MM.1S (cell line): ENCODE measurements around the gene CBFA2T2.
A peak's percentile ranks its signal among the peaks of the same experiment; 100 is the strongest.

ENCODE experiments used
- DNase-seq: peaks from one replicate; pipeline ENCODE4 v3.0.0-alpha.2; 2015
- H2AFZ ChIP-seq: fragments of 300-600 bp; sonication (generic); 2 replicates; pipeline ENCODE4 v1.6.0; 2016; ENCODE audit warnings: antibody characterized with exemption, low read length
- H3F3A ChIP-seq: fragments of 300-600 bp; sonication (generic); 2 replicates; pipeline ENCODE4 v1.6.1; 2016; ENCODE audit warnings: mild to moderate bottlenecking, antibody characterized with exemption, low read length, moderate library complexity, mixed read lengths; ENCODE audit not compliant: insufficient read depth
- H3K27ac ChIP-seq: fragments of 300-600 bp; sonication (generic); 2 replicates; pipeline ENCODE4 v1.5.1; 2016; ENCODE audit warnings: mild to moderate bottlenecking, low read length
- H3K27me3 ChIP-seq: fragments of 300-600 bp; sonication (generic); replicated peaks from 2 replicates; pipeline ENCODE4 v1.6.0; 2016; ENCODE audit warnings: low read length; ENCODE audit not compliant: insufficient read depth
- H3K36me3 ChIP-seq: fragments of 300-600 bp; sonication (generic); replicated peaks from 2 replicates; pipeline ENCODE4 v1.6.1; 2016; ENCODE audit warnings: mild to moderate bottlenecking, low read length, mixed read lengths; ENCODE audit not compliant: insufficient read depth
- H3K4me1 ChIP-seq: fragments of 300-600 bp; sonication (generic); 2 replicates; pipeline ENCODE4 v1.6.1; 2016; ENCODE audit warnings: low read length, mixed read lengths
- H3K4me2 ChIP-seq: fragments of 300-600 bp; sonication (generic); 2 replicates; pipeline ENCODE4 v1.6.0; 2016; ENCODE audit warnings: low read depth, low read length
- H3K4me3 ChIP-seq: fragments of 300-600 bp; sonication (generic); 2 replicates; pipeline ENCODE4 v1.5.1; 2016; ENCODE audit warnings: low read length, mixed read lengths
- H3K79me2 ChIP-seq: fragments of 300-600 bp; sonication (generic); 2 replicates; pipeline ENCODE4 v1.6.1; 2016; ENCODE audit warnings: mixed run types, low read length, mixed read lengths
- H3K9ac ChIP-seq: fragments of 300-600 bp; sonication (generic); 2 replicates; pipeline ENCODE4 v1.6.1; 2016; ENCODE audit warnings: low read length, mixed read lengths
- H3K9me2 ChIP-seq: fragments of 300-600 bp; sonication (generic); replicated peaks from 2 replicates; pipeline ENCODE4 v1.6.1; 2016; ENCODE audit warnings: mild to moderate bottlenecking, low read length, mixed read lengths; ENCODE audit not compliant: insufficient read depth
- H3K9me3 ChIP-seq: fragments of 300-600 bp; sonication (generic); replicated peaks from 2 replicates; pipeline ENCODE4 v1.6.1; 2016; ENCODE audit warnings: mild to moderate bottlenecking, low read length, mixed read lengths; ENCODE audit not compliant: insufficient read depth
- H4K20me1 ChIP-seq: fragments of 300-600 bp; sonication (generic); 2 replicates; pipeline ENCODE4 v1.6.1; 2016; ENCODE audit warnings: mild to moderate bottlenecking, low read length, moderate library complexity, mixed read lengths; ENCODE audit not compliant: insufficient read depth
- EZH2 ChIP-seq: fragments of 300-600 bp; sonication (generic); optimal IDR thresholded peaks from 2 replicates; pipeline ENCODE3; 2017; ENCODE audit warnings: low read depth, mild to moderate bottlenecking, antibody characterized with exemption, low read length, mixed read lengths
- EZH2phosphoT487 ChIP-seq: fragments of 300-600 bp; sonication (generic); IDR thresholded peaks from 2 replicates; pipeline ENCODE4 v1.6.1; 2018; ENCODE audit warnings: antibody characterized with exemption, low read length
- TF ChIP-seq, protein P1 (sequence below): fragments of 300-600 bp; sonication (generic); IDR thresholded peaks from 2 replicates; pipeline ENCODE4 v1.5.1; 2016; ENCODE audit warnings: antibody characterized with exemption, low read length, mixed read lengths

Gene CBFA2T2

DNA sequence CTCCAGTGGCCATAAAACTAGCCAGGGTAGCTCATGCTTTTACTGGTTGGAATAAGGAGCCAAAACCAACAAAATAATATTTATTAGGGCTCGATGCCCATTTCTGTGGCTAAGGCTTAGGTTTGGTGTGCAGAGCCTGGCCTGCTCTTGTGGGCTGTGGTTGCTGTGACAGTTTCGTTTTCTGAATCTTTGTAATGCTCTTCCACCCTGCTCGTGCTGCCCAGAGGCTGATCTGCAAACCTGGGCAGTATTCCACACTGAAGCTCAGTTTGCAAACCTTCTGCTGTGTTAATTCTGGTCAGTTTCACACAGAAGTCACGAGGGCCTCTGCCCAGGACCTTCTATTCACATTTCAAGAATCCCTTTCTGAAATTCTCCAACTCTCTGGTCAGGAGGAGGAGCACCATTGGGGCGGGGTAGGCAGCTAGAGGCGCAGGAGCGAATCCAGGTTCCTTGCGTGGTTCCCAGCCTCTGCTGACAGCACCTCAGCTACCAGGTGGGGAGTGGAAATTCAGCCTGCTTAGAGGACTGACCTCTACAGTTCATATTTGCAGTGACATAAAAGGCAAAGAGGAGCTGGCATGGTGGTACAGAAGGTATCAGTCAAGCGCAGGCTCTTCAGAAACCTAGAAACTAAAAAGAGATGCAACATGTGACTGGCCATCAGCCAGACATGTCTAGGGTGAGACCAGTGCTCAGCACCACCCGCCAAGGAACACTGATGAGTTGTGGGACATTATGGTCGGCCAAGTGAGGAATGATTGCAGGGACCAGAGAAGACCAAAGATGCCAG, 157.9 kb downstream of the CBFA2T2 start:
- Histone ChIP-seq H4K20me1 (no peaks in the 10 kb centered on the region), H3K9me2 (no peaks in the 10 kb centered on the region), H3K27me3 (no peaks in the 10 kb centered on the region), H3K27ac (peak overlapping the region; percentile 65; the same call in 1 of the 2 replicates), H2AFZ (no peak overlapping the region), H3K4me1 (peaks cover 24% of the 10 kb centered on the region), H3K9me3 (no peaks in the 10 kb centered on the region), H3K4me2 (peak overlapping the region; percentile 54), H3K36me3 (no peaks in the 10 kb centered on the region; the same call in 1 of the 2 replicates), H3F3A (peaks cover 24% of the 10 kb centered on the region), H3K79me2 (no peaks in the 10 kb centered on the region), H3K4me3 (no peak overlapping the region), H3K9ac (no peak overlapping the region; the same call in 1 of the 2 replicates)
- peak; percentile 86 for DNase-seq
- TF ChIP-seq, protein P1, sequence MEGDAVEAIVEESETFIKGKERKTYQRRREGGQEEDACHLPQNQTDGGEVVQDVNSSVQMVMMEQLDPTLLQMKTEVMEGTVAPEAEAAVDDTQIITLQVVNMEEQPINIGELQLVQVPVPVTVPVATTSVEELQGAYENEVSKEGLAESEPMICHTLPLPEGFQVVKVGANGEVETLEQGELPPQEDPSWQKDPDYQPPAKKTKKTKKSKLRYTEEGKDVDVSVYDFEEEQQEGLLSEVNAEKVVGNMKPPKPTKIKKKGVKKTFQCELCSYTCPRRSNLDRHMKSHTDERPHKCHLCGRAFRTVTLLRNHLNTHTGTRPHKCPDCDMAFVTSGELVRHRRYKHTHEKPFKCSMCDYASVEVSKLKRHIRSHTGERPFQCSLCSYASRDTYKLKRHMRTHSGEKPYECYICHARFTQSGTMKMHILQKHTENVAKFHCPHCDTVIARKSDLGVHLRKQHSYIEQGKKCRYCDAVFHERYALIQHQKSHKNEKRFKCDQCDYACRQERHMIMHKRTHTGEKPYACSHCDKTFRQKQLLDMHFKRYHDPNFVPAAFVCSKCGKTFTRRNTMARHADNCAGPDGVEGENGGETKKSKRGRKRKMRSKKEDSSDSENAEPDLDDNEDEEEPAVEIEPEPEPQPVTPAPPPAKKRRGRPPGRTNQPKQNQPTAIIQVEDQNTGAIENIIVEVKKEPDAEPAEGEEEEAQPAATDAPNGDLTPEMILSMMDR = 0 out of 2 replicates have a peak, but pooled peaks have one; percentile 13
- TF ChIP-seq EZH2phosphoT487 = no peak
- no peak for TF ChIP-seq EZH2

DNA sequence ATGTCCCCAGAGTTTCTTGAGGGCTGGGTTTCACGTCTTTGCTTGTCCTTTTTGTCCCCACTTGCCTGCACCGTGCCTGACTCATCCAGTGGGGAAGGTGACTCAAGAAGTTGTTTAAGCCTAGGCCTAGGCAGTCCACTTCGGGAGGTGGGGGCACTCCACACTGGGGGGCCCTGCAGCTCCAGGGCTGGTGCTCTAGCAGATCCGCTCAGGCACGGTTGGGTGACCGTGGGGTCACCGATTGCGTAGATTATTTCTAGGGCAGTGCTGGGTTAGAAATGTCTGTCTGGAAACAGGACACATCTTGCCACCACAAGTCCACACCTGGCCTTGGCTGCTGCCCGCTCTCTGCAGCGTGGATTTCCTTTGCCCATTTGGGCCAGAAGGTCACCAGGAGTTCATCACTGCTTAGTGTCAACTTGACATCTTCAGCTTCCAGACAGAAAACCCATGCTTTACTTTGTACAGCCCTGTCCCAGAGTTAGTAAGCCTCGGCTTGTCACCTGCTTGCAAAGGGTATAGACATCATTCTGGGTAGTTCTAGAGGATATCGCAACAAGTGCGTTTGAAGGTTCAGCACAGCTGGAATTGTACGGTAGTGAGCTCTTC, 158.6 kb downstream of the CBFA2T2 start:
- Histone ChIP-seq H3K27me3 (no peaks in the 10 kb centered on the region), H3K9me3 (no peaks in the 10 kb centered on the region), H3K4me3 (no peak overlapping the region), H2AFZ (no peak overlapping the region), H3K4me2 (peak overlapping the region; percentile 54; the same call in 1 of the 2 replicates), H3K27ac (peak overlapping the region; percentile 65; the same call in 1 of the 2 replicates), H3K9ac (no peak overlapping the region), H3K4me1 (peaks cover 24% of the 10 kb centered on the region), H3F3A (peaks cover 24% of the 10 kb centered on the region), H3K36me3 (no peaks in the 10 kb centered on the region; the same call in 1 of the 2 replicates), H3K79me2 (no peaks in the 10 kb centered on the region), H4K20me1 (no peaks in the 10 kb centered on the region), H3K9me2 (no peaks in the 10 kb centered on the region)
- DNase-seq = no peak
- TF ChIP-seq EZH2 (no peak), EZH2phosphoT487 (no peak)
- TF ChIP-seq, protein P1 = no peak

DNA sequence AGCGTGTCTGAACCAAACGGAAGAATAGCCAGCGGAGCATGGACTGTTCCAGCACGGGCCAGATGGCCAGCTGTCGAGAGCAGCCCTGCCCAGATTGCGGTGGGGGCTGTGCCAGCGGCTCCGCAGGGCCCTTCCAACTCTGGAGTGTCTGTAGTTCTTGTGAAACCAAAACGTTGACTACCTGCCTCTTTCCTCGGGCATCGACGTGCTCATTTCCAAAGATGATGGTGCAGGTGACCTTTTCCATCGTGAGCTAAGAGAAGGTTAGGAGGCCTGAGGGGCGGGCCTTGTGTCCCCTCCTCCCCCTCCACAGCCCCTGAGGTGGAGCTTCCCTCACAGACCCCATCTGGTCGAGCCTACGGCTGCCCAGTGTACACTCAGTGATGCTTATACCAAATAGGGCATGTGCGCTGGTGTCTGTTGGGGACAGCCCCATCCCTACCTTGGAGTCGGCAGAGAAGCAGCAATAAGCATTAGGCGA, 159.3 kb downstream of the CBFA2T2 start:
- Histone ChIP-seq H3F3A (peaks cover 24% of the 10 kb centered on the region), H3K27me3 (no peaks in the 10 kb centered on the region), H3K4me2 (no peak overlapping the region), H3K4me1 (peaks cover 25% of the 10 kb centered on the region), H3K9me2 (no peaks in the 10 kb centered on the region), H3K27ac (no peak overlapping the region), H3K4me3 (no peak overlapping the region), H4K20me1 (no peaks in the 10 kb centered on the region), H2AFZ (no peak overlapping the region), H3K79me2 (no peaks in the 10 kb centered on the region), H3K9me3 (no peaks in the 10 kb centered on the region), H3K9ac (no peak overlapping the region), H3K36me3 (no peaks in the 10 kb centered on the region; the same call in 1 of the 2 replicates)
- no peak for DNase-seq
- no peak for TF ChIP-seq EZH2
- TF ChIP-seq, protein P1 = no peak
- TF ChIP-seq EZH2phosphoT487 = no peak
